ENCODE results near the gene SCRN3.
A peak's percentile ranks its signal among the peaks of the same experiment; 100 is the strongest.
"Not testable (repeated sequence)": the region's sequence is repeated elsewhere in the genome, so short reads cannot be mapped to it uniquely, and the experiment has no call there.

SCRN3 gene

DNA sequence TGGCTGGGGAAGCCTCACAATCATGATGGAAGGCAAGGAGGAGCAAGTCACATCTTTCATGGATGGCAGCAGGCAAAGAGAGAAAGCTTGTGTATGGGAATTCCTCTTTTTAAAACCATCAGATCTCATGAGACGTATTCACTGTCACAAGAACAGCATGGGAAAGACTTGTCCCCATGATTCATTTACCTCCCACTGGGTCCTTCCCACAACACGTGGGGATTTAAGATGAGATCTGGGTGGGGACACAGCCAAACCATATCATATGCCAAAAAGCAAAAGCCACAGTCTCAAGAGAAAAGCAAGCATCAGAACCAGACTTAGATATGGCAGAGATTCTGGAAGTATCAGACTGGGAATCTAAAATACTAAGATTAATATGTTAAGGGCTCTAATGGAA, 30.0 kb upstream of the SCRN3 start:
- WGBS, 2 experiments: 89 to 100% methylated on average over 1 to 2 of the region's 2 CpGs
- Histone ChIP-seq H3K27me3 (ENCODE audit: control insufficient read depth, insufficient read depth, low read length, poor library complexity, severe bottlenecking) (no peaks in the 10 kb centered on the region), H3K4me3 (ENCODE audit: insufficient read depth, low read depth, low read length) (no peak overlapping the region), H3K9me3 (ENCODE audit: control insufficient read depth, low read length) (no peaks in the 10 kb centered on the region), H3K27ac (ENCODE audit: insufficient read depth, low read depth, low read length, poor library complexity, severe bottlenecking) (no peak overlapping the region), H3K4me1 (ENCODE audit: control insufficient read depth, insufficient read depth, low read length) (no peaks in the 10 kb centered on the region), H3K36me3 (ENCODE audit: control insufficient read depth, insufficient read depth, low read length) (peaks cover 12% of the 10 kb centered on the region)

- no peak overlapping the region for H3K27ac ChIP-seq (ENCODE audit: insufficient read depth, low read depth, low read length, poor library complexity, severe bottlenecking)
- no peaks in the 10 kb centered on the region for H3K27me3 ChIP-seq (ENCODE audit: control insufficient read depth, insufficient read depth, low read length, poor library complexity, severe bottlenecking)
- no peaks in the 10 kb centered on the region for H3K4me1 ChIP-seq (ENCODE audit: control insufficient read depth, insufficient read depth, low read length)
- no peak overlapping the region for H3K4me3 ChIP-seq (ENCODE audit: insufficient read depth, low read depth, low read length)
- H3K9me3 ChIP-seq (ENCODE audit: control insufficient read depth, low read length): no peaks in the 10 kb centered on the region
- 96 to 100% methylated on average over 1 of the region's 1 CpG for WGBS, 2 experiments
- H3K36me3 ChIP-seq (ENCODE audit: control insufficient read depth, insufficient read depth, low read length): peaks cover 12% of the 10 kb centered on the region
These were observed 26.8 kb upstream of the SCRN3 start for GRCh38 chr2:174368691-174369090.

DNA sequence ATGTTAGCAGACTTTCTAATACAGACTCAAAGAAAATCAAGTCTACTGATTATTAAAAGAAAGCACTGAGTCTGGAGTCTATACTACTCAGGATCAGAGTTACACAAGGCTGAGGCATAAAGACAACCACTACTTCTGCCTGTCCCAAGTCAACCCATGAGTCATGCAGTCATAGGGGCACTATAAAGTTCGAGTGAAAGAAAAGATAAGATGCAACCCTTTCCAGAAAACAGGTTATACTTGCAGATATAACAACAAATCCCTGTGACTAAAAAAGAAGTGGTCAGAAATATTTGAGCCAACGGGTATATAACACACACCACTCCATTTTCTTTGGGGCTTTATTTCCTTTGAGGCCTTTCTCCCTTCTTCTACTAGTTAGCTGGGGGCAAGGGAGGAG, 18.6 kb upstream of the SCRN3 start:
- no peak overlapping the region for H3K27ac ChIP-seq (ENCODE audit: insufficient read depth, low read depth, low read length, poor library complexity, severe bottlenecking)
- H3K36me3 ChIP-seq (ENCODE audit: control insufficient read depth, insufficient read depth, low read length): peaks cover 14% of the 10 kb centered on the region
- WGBS, 2 experiments: 92 to 95% methylated on average over 1 to 2 of the region's 2 CpGs

GRCh38 chr2:174383796-174384195, 11.7 kb upstream of the SCRN3 start:
- no peak overlapping the region for H3K4me3 ChIP-seq (ENCODE audit: insufficient read depth, low read depth, low read length)
- H3K9me3 ChIP-seq (ENCODE audit: control insufficient read depth, low read length): no peaks in the 10 kb centered on the region
- H3K4me1 ChIP-seq (ENCODE audit: control insufficient read depth, insufficient read depth, low read length): no peaks in the 10 kb centered on the region
- no peak overlapping the region for H3K27ac ChIP-seq (ENCODE audit: insufficient read depth, low read depth, low read length, poor library complexity, severe bottlenecking)
- WGBS, 2 experiments: 90 to 93% methylated on average over 1 of the region's 1 CpG
- no peaks in the 10 kb centered on the region for H3K27me3 ChIP-seq (ENCODE audit: control insufficient read depth, insufficient read depth, low read length, poor library complexity, severe bottlenecking)
- H3K36me3 ChIP-seq (ENCODE audit: control insufficient read depth, insufficient read depth, low read length): peaks cover under 1% of the 10 kb centered on the region

More for the DNA sequence above, 18.6 kb upstream of the SCRN3 start:
- H3K4me1 ChIP-seq (ENCODE audit: control insufficient read depth, insufficient read depth, low read length): no peaks in the 10 kb centered on the region
- H3K9me3 ChIP-seq (ENCODE audit: control insufficient read depth, low read length): no peaks in the 10 kb centered on the region
- no peak overlapping the region for H3K4me3 ChIP-seq (ENCODE audit: insufficient read depth, low read depth, low read length)
- H3K27me3 ChIP-seq (ENCODE audit: control insufficient read depth, insufficient read depth, low read length, poor library complexity, severe bottlenecking): no peaks in the 10 kb centered on the region

- Histone ChIP-seq H3K4me3 (ENCODE audit: insufficient read depth, low read depth, low read length) (no peak overlapping the region), H3K27ac (ENCODE audit: insufficient read depth, low read depth, low read length, poor library complexity, severe bottlenecking) (no peak overlapping the region), H3K4me1 (ENCODE audit: control insufficient read depth, insufficient read depth, low read length) (no peaks in the 10 kb centered on the region), H3K27me3 (ENCODE audit: control insufficient read depth, insufficient read depth, low read length, poor library complexity, severe bottlenecking) (no peaks in the 10 kb centered on the region), H3K36me3 (ENCODE audit: control insufficient read depth, insufficient read depth, low read length) (no peaks in the 10 kb centered on the region), H3K9me3 (ENCODE audit: control insufficient read depth, low read length) (no peaks in the 10 kb centered on the region)
- 94 to 97% methylated on average over 2 of the region's 3 CpGs for WGBS, 2 experiments
These were observed 10.3 kb upstream of the SCRN3 start for GRCh38 chr2:174385201-174385600.

DNA sequence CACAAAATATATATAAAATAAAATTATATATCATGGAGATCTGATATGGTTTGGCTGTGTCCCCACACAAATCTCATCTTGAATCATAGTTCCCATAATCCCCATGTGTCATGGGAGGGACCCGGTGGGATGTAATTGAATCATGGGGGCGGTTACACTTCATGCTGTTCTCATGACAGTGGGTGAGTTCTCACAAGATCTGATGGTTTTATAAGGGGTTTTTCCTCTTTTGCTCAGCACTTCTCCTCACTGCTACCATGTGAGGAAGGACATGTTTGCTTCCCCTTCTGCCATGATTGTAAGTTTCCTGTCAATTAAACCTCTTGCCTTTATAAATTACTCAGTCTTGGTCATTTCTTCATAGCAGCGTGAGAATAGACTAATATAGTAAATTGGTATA, 6.8 kb upstream of the SCRN3 start:
- not testable (repeated sequence) for H3K9me3 ChIP-seq (ENCODE audit: control insufficient read depth, low read length); H3K27me3 ChIP-seq (ENCODE audit: control insufficient read depth, insufficient read depth, low read length, poor library complexity, severe bottlenecking); H3K27ac ChIP-seq (ENCODE audit: insufficient read depth, low read depth, low read length, poor library complexity, severe bottlenecking); H3K36me3 ChIP-seq (ENCODE audit: control insufficient read depth, insufficient read depth, low read length); H3K4me1 ChIP-seq (ENCODE audit: control insufficient read depth, insufficient read depth, low read length); H3K4me3 ChIP-seq (ENCODE audit: insufficient read depth, low read depth, low read length)
- 94 to 95% methylated on average over 3 of the region's 3 CpGs for WGBS, 2 experiments

- WGBS, 2 experiments: 91 to 93% methylated on average over 6 of the region's 6 CpGs
- Histone ChIP-seq H3K27ac (ENCODE audit: insufficient read depth, low read depth, low read length, poor library complexity, severe bottlenecking) (no peak overlapping the region), H3K36me3 (ENCODE audit: control insufficient read depth, insufficient read depth, low read length) (no peaks in the 10 kb centered on the region), H3K9me3 (ENCODE audit: control insufficient read depth, low read length) (no peaks in the 10 kb centered on the region), H3K27me3 (ENCODE audit: control insufficient read depth, insufficient read depth, low read length, poor library complexity, severe bottlenecking) (no peaks in the 10 kb centered on the region), H3K4me3 (ENCODE audit: insufficient read depth, low read depth, low read length) (no peak overlapping the region), H3K4me1 (ENCODE audit: control insufficient read depth, insufficient read depth, low read length) (peaks cover 3% of the 10 kb centered on the region)
These were observed 6.0 kb upstream of the SCRN3 start for GRCh38 chr2:174389542-174389941.

DNA sequence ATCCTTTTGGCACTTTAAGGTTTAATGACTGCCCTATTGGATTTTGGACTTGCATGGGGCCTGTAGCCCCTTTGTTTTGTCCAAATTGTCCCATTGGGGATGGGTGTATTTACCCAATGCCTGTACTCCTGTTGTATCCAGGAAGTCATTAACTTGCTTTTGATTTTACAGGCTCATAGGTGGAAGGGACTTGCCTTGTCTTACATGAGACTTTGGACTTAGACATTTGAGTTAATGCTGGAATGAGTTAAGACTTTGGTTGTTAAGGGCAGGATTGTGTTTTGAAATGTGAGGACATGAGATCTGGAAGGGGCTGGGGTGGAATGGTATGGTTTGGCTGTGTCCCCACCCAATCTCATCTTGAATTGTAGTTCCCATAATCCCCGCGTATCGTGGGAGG, 5.2 kb upstream of the SCRN3 start:
- not testable (repeated sequence) for H3K9me3 ChIP-seq (ENCODE audit: control insufficient read depth, low read length); H3K4me3 ChIP-seq (ENCODE audit: insufficient read depth, low read depth, low read length); H3K27ac ChIP-seq (ENCODE audit: insufficient read depth, low read depth, low read length, poor library complexity, severe bottlenecking); H3K27me3 ChIP-seq (ENCODE audit: control insufficient read depth, insufficient read depth, low read length, poor library complexity, severe bottlenecking); H3K36me3 ChIP-seq (ENCODE audit: control insufficient read depth, insufficient read depth, low read length); H3K4me1 ChIP-seq (ENCODE audit: control insufficient read depth, insufficient read depth, low read length)
- 99% methylated on average over 3 of the region's 3 CpGs for WGBS, 2 experiments

- Histone ChIP-seq H3K4me1 (ENCODE audit: control insufficient read depth, insufficient read depth, low read length) (peaks cover 6% of the 10 kb centered on the region), H3K36me3 (ENCODE audit: control insufficient read depth, insufficient read depth, low read length) (no peaks in the 10 kb centered on the region), H3K4me3 (ENCODE audit: insufficient read depth, low read depth, low read length) (no peak overlapping the region), H3K27me3 (ENCODE audit: control insufficient read depth, insufficient read depth, low read length, poor library complexity, severe bottlenecking) (no peaks in the 10 kb centered on the region), H3K27ac (ENCODE audit: insufficient read depth, low read depth, low read length, poor library complexity, severe bottlenecking) (no peak overlapping the region), H3K9me3 (ENCODE audit: control insufficient read depth, low read length) (no peaks in the 10 kb centered on the region)
These were observed 2.8 kb upstream of the SCRN3 start for GRCh38 chr2:174392706-174393105.

- Histone ChIP-seq H3K27ac (ENCODE audit: insufficient read depth, low read depth, low read length, poor library complexity, severe bottlenecking) (no peak overlapping the region), H3K9me3 (ENCODE audit: control insufficient read depth, low read length) (no peaks in the 10 kb centered on the region), H3K4me3 (ENCODE audit: insufficient read depth, low read depth, low read length) (peak overlapping the region; percentile 83), H3K4me1 (ENCODE audit: control insufficient read depth, insufficient read depth, low read length) (peaks cover 6% of the 10 kb centered on the region), H3K36me3 (ENCODE audit: control insufficient read depth, insufficient read depth, low read length) (no peaks in the 10 kb centered on the region), H3K27me3 (ENCODE audit: control insufficient read depth, insufficient read depth, low read length, poor library complexity, severe bottlenecking) (no peaks in the 10 kb centered on the region)
- WGBS, 2 experiments: 28 to 30% methylated on average over 27 of the region's 27 CpGs
These were observed 570 bp downstream of the SCRN3 start for GRCh38 chr2:174395969-174396630.

DNA sequence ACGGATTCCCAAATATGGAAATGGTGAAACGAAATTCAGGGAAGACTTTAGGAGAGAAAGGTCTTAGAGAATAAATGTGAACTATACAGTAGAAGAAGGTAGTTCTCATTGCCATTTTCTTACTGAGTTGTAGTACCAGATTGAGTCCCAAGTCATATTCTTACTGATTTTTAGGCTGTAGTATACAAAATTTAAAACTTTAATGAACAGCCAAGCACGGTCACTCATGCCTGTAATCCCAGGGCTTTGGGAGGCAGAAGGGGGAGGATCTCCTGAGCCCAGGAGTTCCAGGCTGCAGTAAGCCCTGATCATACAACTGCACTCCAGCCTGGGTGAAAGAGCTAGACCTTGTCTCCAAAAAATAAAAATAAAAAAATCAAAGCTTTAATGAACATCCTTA, 2.2 kb downstream of the SCRN3 start:
- Histone ChIP-seq H3K9me3 (ENCODE audit: control insufficient read depth, low read length) (no peaks in the 10 kb centered on the region), H3K4me3 (ENCODE audit: insufficient read depth, low read depth, low read length) (no peak overlapping the region), H3K36me3 (ENCODE audit: control insufficient read depth, insufficient read depth, low read length) (no peaks in the 10 kb centered on the region), H3K27ac (ENCODE audit: insufficient read depth, low read depth, low read length, poor library complexity, severe bottlenecking) (no peak overlapping the region), H3K4me1 (ENCODE audit: control insufficient read depth, insufficient read depth, low read length) (peaks cover 6% of the 10 kb centered on the region), H3K27me3 (ENCODE audit: control insufficient read depth, insufficient read depth, low read length, poor library complexity, severe bottlenecking) (no peaks in the 10 kb centered on the region)
- 79 to 86% methylated on average over 3 of the region's 3 CpGs for WGBS, 2 experiments

Measured in ectodermal cell (in vitro differentiated cells).